ENCODE results near the gene KIF17.

DNA sequence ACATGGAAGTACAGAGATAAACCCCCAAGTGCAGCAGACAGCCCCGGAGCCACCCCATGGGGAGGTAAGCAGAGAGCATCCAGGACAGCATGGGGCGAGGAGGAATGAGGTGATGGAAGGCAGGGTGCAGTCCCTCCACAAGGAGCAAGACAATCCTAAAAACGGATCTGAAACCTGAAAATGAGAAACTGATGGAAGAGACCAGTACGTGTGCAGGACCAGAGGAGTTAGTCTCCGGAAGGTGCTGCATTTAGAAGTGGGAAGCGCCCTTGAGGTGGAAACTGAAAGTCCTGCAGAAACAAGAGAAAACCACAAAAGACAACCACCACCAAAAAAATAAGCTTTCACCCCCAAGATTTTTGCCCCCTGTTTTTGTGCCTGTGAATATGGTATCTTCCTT, 39.2 kb downstream of the KIF17 start:
- TF ChIP-seq POLR2A (IDR thresholded peaks at IDR 0.05) (no peak), POLR2AphosphoS5 (IDR thresholded peaks at IDR 0.05) (no peak)
- TF ChIP-seq, protein P1, sequence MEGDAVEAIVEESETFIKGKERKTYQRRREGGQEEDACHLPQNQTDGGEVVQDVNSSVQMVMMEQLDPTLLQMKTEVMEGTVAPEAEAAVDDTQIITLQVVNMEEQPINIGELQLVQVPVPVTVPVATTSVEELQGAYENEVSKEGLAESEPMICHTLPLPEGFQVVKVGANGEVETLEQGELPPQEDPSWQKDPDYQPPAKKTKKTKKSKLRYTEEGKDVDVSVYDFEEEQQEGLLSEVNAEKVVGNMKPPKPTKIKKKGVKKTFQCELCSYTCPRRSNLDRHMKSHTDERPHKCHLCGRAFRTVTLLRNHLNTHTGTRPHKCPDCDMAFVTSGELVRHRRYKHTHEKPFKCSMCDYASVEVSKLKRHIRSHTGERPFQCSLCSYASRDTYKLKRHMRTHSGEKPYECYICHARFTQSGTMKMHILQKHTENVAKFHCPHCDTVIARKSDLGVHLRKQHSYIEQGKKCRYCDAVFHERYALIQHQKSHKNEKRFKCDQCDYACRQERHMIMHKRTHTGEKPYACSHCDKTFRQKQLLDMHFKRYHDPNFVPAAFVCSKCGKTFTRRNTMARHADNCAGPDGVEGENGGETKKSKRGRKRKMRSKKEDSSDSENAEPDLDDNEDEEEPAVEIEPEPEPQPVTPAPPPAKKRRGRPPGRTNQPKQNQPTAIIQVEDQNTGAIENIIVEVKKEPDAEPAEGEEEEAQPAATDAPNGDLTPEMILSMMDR (IDR thresholded peaks at IDR 0.05), result no peak

Measured in upper lobe of left lung (tissue), 4 donors.